Measurements from ENCODE around the gene PCMTD2.

Gene PCMTD2

DNA sequence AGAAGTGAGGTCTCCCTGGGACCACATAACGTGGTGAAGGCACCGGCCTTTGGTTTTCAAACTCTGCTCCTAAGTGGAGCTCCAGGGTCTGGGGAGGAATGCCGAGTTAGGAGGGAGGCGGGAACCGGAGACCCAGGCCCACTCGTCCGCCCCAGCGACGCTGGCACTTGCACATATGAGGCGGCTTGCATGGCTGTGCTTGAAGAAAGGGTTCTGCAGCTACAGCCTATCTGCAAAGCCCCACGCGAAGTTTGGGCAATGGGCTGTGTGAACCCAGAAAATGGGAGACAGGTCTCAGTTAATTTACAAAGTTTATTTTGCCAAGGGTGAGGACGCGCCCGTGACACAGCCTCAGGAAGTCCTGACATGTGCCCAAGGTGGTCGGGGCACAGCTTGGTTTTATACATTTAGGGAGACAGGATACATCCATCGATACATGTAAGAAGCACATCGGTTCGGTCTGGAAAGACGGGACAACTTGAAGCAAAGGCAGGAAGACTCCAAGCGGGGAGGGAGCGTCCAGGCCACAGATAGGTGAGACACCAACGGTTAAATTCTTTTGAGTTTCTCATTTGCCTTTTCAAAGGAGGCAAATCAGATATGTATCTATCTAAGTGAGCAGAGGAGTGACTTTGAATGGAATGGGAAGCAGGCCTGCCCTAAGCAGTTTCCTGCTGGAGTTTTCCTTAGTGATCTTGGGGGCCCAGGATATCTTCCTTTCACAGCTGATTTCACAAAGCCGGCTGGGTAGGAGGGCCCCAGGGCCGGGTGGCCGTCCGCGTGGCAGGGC lies 782 bp upstream of the PCMTD2 start:
- DNase-seq (ENCODE audit: insufficient read length, low spot score), result no peak
- no peak for FAIRE-seq

DNA sequence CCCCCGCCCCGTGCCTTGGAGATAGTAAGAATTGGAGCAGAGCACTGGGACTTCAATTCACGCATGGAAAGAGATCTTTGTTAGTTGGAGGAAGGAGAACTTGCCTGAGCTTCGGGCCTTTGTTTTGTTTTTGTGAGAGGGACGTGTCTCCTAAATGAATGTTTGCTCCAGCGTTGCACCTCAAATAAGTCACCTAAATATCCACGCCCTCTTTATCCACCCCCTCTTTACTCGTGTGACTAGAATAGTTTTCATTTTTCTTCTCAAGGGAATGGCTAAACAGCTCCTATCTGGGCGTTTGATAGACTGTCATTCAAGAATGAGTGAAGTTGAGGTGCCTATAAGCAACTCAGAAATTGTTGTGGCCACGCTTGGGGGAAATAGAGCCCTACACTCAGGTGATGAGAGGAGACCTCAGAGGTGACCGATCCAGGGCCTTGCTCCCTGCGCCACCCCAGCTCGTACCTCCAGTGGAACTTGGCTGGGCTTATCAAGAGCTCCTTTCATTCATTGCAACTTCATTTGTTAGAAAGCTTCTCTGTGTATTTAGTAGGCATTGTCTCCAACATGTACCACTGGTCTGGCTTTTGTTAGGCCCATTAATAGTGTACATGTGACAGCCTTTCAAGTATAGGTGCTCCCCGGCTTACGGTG lies 861 bp downstream of the PCMTD2 start:
- no peak for DNase-seq (ENCODE audit: insufficient read length, low spot score)
- peak; percentile 59 for FAIRE-seq

DNA sequence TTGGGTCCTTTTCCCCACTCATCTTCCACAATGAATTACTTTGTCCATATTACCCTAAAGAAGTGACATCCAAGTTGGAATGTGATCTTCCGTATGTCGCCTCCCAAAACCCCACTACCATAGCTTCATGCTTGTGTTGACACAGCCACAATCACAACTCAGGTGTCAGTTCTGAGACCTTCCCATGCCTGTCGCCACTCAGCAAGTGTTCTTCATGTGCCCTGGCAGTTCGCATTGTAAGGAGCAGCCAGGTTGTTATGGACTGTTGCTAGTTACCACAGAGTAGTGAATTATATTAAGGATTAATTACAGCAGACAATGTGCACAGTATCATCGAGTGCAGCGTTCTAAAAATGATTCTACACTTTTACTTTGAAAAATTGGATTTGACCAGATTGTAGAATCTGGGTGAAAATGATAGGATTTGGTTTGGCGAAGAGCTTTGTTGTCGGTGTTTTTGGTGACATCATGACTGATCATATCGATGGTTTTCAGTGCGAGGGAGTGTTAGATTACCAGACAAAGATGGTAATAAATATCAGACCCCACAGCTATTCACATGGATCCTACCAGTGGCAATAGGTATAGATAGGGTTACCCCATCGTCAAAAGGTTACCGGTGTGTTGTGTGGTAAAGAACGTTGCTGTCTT lies 1.7 kb downstream of the PCMTD2 start:
- FAIRE-seq (peak; percentile 69), DNase-seq (ENCODE audit: insufficient read length, low spot score) (no peak)

DNA sequence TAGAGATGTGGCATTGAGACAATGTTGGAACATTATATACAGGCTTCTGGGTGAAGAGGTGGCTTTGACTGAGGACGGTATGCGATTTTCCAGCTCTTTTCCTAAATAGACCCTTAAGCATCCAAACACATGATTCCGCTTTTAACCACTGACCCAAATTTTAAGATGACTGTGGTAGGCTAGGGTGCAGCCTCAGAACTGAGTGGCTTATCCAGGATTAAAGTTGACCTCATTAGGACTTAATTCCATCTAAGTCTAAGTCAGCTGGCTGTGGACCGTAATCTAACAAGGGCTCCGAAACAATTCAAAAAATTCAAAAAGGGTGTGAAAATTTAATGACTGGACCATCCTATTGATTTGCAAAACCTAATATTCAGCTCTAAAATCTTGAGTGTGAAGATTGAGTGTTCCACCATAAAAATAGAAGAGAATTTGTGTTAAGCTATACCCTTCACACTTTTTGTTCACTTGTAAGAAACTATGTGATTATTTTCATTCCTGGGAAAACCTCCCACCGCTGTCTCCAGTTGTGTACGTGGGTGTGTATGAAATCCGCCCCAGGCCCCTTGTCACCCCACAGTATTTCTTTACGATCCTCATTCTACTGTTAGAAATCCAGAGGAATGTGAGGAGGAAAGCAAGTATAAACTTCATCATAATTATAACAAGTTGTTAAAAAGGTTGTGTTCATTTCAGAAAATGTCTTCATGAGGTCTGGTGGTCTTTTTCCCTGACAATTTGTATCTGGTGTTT lies 2.7 kb downstream of the PCMTD2 start:
- DNase-seq (ENCODE audit: insufficient read length, low spot score) (no peak), FAIRE-seq (no peak)

DNA sequence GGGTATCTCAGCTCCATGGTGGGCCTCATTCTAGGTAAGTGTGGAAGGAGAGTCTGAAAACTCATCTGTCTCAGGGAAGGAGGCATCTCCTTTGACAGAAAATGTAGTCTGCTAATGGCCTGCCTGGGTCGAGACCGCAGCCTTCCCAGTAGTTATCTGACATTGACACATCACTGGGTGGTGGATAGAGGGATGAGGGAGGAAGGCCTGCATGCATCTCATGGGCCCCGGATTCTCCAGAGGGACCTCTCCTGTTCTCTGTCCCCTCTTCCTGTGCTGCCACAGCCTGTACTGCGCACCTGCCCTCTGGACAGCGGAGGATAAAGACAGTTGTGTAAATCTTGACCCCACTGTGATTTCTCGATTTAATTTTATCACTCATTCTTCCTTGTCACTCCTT lies 4.7 kb downstream of the PCMTD2 start:
- DNase-seq (ENCODE audit: insufficient read length, low spot score), result no peak
- FAIRE-seq, result peak; percentile 60

DNA sequence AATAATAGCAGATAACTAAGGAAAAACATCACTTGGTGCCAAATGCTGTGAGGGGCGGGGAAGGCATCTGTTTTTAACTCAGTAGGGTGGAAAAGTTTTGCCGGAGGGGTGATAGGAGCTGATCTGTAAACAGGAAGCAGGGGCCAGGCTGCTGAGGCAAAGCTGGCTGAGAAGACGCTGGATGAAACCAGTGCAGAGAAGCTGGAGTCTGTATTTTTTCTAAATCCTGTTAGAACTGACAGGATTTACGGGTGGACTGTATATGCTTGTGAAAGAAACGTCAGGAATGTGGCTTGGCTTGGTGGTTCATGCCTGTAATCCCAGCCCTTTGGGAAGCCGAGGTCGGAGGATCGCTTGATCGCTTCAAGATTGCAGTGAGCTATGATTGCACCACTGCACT lies 5.6 kb downstream of the PCMTD2 start:
- FAIRE-seq (peak; percentile 40), DNase-seq (ENCODE audit: insufficient read length, low spot score) (no peak)

DNA sequence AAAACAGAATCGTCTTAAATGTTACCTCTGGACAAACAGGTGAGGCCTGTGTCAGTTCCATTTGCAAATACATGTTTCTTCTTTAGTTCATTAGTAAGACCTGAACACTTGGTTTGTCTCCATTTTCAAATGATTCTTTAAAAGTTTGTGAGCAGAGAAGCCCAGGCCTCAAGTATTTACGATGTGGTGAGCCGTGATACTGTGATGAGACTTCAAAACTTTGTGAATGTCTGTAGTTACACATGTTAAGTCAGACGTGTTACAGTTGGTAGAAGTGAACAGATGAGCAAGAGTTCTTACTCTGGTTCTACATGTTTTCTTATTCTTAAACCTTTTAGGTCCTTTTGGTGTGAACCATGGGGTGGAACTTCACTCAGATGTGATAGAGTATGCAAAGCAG lies 8.5 kb downstream of the PCMTD2 start:
- no peak for FAIRE-seq
- DNase-seq (ENCODE audit: insufficient read length, low spot score), result no peak

DNA sequence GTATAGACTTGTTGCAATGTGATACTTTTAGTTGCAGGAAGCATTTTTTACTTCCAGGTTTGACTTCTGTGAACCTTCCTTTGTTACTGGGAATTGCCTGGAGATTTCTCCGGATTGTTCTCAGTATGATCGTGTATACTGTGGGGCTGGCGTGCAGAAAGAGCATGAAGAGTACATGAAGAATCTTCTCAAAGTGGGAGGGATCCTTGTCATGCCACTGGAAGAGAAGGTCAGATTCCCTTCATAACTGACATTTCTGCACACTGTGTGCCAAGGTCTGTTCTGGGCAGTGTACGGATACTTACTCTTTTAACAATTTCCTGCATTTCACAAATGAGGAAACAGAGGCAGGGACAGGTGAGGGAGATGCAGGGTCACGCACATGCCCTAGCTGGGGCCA lies 9.7 kb downstream of the PCMTD2 start:
- DNase-seq (ENCODE audit: insufficient read length, low spot score), result no peak
- peak; percentile 52 for FAIRE-seq

DNA sequence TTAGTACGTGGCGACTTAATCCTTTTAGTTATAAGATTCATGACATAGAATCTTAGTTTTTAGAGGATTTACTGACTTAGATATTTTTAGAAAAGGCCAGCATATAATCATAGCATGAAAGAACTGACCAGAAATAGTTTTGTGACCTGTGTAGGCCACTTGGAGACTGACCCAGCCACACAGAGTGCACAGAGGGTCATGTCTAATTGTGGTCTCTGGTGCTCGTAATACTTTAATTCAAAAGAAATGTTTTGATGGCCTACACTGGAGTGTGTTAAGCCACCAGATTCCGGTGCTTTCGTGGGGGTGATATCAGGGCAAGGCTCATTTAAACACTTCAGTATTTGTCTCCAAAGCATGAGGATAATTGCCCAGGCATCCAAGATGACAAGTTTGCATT lies 11.4 kb downstream of the PCMTD2 start:
- peak; percentile 36 for FAIRE-seq

DNA sequence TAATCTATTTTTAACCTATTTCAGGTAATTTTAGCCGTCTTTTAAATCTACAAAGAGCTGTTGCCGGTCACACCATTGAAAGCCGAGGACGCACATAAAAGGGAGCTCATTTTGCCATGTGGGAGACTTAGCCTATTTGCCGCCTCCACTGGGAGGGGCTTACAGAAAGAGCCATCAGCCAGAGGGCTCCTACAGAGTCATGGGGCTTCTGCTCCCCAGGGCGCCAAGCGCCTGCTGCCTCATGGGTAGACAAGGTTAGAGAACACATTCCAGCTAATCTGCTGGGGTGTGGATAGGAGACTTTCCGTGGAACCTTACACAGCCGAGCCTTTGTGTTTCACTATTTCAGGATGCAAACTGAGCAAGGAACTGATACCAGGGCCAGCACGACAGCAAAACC lies 12.6 kb downstream of the PCMTD2 start:
- FAIRE-seq, result no peak
- DNase-seq (ENCODE audit: insufficient read length, low spot score), result no peak

More for the DNA sequence above, 11.4 kb downstream of the PCMTD2 start:
- DNase-seq (ENCODE audit: insufficient read length, low spot score), result no peak

DNA sequence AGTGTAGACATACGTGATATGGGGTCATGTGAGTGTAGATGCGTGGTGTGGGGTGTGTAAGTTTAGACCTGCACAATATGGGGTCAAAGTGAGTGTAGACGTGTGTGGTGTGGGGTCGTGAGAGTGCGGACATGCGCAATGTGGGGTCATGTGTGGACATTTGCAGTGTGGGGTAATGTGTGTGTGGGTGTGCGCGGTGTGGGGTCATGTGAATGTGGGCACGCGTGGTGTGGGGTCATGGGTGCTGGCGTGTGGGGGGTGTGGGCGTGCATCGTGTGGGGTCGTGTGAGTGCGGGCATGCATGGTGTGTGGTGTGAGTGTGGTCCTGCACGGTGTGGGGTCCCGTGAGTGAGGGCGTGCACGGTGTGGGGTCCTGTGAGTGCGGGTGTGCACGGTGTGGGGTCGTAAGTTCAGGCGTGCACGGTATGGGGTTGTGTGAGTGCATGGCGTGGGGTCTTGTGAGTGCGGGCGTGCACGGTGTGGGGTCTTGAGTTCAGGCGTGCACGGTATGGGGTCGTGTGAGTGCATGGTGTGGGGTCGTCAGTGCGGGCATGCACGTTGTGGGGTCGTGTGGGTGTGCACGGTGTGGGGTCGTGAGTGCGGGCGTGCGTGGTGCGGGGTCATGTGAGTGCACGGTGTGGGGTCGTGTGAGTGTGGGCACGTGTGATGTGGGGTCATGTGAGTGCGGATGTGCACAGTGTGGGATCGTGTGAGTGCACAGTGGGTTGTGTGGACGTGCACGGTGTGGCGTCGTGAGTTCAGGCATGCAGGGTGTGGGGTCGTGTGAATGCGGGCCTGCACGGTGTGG lies 14.3 kb downstream of the PCMTD2 start:
- DNase-seq (ENCODE audit: insufficient read length, low spot score) (no peak), FAIRE-seq (peak; percentile 98)

DNA sequence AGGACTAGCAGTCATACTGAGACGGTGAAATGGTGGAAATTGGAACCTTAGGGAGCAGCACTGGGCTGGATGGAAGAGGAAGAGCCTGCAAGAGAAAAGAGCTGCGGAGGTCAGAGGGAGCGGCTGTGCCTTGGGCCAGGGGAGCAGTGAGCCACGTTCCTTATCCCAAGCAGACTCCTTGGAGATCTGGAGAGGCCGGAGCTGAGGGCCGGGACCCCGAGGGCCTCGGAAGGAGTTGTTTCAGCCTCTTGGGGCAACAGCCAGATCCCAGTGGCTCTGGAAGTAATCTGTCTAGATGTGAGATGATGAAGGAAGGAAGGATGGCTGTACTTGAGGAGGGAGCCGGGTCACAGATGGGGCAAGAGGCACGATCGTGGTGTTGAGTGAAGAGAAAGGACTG lies 16.1 kb downstream of the PCMTD2 start:
- DNase-seq (ENCODE audit: insufficient read length, low spot score) (no peak), FAIRE-seq (no peak)

DNA sequence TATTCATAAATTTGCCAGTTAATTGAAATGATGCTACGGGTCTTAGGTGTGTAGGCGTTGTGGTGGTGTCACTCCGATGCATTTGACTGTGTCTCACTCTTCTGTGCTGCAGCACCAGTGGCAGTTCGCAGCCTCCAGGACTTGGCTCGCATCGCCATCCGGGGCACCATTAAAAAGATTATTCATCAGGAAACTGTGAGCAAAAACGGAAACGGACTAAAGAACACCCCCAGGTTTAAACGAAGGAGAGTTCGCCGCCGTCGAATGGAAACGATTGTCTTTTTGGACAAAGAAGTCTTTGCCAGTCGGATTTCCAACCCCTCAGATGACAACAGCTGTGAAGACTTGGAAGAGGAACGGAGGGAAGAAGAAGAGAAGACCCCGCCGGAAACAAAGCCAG lies 17.6 kb downstream of the PCMTD2 start:
- FAIRE-seq, result peak; percentile 13
- no peak for DNase-seq (ENCODE audit: insufficient read length, low spot score)

DNA sequence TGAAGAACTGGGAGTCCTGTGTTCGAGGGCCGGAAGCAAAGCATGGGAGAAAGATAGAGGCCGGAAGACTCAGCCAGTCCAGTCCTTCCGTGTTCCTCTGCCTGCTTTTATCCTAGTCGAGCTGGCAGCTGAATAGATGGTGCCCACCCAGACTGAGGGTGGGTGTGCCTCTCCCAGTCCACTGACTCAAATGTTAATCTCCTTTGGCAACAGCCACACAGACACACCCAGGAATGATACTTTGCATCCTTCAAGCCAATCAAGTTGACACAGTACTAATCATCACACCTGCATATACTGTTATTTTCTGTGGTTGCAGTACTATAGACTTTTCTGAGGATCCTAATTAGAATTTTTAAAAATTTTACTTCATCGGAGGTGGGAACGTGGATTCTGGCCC lies 21.3 kb downstream of the PCMTD2 start:
- DNase-seq (ENCODE audit: insufficient read length, low spot score) (no peak), FAIRE-seq (peak; percentile 63)

DNA sequence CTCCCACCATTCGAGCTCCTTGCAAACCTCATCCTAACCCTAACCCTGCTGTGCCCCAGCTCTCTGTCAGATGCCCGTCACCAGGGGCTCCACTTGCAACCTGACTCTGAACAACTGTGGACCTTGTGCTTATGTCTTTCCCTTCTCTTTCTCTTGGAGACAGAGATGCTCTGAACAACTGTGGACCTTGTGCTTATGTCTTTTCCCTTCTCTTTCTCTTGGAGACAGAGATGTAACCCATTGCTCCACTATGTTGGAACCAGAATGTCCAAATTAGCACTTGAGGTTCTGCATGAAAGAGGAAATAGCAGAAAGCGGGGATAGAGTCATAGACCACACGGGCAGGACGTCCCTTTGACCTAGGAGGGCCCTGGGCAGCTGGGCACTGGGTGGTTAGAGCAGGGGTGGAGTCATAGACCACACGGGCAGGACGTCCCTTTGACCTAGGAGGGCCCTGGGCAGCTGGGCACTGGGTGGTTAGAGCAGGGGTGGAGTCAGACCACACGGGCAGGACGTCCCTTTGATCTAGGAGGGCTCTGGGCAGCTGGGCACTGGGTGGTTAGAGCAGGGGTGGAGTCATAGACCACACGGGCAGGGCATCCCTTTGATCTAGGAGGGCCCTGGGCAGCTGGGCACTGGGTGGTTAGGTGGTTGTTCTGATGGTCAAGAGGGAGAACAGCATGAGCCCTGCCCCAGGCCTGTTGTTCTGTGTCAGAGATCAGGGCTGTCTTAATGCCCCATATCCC lies 22.2 kb downstream of the PCMTD2 start:
- DNase-seq (ENCODE audit: insufficient read length, low spot score) (no peak), FAIRE-seq (peak; percentile 84)

DNA sequence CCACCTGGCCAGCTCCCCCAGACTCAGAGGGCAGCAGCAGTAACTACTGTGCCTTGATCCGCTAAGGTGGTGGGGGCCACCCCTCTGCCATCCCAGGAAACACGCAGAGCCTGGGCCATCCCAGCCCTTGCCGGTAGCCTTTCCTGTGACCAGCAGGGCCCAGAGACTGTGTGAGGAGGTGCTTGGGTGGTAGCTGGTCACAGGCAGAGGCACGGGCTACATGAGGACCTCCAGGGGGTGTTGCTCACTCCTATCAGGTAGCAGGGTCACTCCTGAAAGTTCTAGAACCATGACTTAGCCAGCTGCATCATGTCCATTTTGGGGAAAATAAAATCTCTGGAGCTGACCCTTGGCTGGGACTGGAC lies 22.8 kb downstream of the PCMTD2 start:
- FAIRE-seq, result no peak
- DNase-seq (ENCODE audit: insufficient read length, low spot score), result no peak

DNA sequence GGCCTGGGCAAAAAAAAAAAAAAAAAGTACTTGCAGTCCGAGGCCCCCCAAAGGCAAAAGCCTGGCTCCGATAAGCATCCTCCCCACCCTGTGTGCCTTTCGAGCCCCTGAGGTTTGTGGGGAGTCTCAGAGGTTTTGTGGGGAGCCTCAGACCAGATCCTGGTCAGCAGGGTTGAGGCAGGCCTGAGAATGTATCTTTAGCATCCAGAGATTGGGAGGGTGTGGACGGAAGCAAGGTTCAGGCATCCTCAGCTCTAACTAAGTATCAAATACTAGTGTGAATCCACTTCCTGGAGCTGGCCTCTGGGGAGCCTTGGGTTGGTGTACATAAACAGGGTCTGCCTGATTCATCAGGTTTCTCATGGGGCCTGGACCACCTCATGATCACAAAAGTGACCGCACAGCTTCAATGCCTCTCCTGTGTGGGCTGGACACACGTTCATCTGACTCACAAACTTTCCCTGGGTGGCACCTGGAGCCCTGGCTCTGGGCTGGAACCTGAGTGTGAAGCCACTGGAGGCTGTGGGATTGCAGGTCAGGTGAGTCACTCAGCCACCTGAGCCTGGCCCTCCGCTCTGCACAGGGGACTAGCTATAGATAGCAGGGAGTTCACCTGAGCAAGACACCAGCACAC lies 24.4 kb downstream of the PCMTD2 start:
- DNase-seq (ENCODE audit: insufficient read length, low spot score) (no peak), FAIRE-seq (no peak)

DNA sequence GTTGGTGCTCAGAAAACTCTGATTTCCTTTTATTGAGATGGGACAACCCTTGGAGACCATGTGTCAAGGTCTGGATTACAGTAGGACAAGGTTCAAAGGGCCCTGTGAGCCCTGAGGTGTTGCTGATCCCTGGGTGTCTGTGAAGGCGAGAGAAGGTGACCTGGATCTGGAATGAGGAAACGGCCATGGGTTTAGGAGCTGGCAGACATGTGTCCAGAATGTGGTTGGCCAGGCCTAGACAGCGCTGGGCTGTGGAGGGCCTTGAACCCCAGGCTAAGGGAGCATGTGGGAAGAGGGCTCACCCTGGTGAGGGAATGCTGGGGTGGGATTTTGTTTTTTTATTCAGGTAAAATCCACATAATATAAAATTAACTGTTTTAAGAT lies 24.9 kb downstream of the PCMTD2 start:
- DNase-seq (ENCODE audit: insufficient read length, low spot score), result no peak

DNA sequence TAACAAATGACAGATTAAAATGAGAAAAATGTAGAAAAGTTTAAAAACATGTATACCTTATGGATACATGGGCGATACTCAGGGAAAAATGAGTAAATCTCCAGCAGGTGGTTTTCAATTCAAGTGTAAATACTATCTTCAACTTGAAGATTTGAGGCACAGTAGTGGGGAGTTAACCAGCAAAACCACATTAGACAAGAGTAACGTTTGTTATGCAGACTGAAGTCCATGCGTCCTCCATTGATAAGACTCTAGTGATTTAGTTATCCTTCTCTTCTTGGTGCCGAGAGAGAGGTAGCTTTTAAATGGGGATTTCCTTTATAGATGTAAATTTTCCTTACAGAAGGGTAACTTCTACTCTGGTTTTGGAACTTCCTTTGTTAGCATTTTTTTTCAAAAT lies 28.1 kb downstream of the PCMTD2 start:
- FAIRE-seq (no peak), DNase-seq (ENCODE audit: insufficient read length, low spot score) (no peak)

More for the DNA sequence above, 24.9 kb downstream of the PCMTD2 start:
- FAIRE-seq, result no peak
